ENCODE measurements around the gene MALRD1. TPM values are rescaled to one million over a fixed set of nuclear protein-coding genes. Genes with fewer than 3 reads are reported as not detected.

The MALRD1 gene
- total RNA-seq, 1 donor from 2014 or later = 1.5 TPM

DNA sequence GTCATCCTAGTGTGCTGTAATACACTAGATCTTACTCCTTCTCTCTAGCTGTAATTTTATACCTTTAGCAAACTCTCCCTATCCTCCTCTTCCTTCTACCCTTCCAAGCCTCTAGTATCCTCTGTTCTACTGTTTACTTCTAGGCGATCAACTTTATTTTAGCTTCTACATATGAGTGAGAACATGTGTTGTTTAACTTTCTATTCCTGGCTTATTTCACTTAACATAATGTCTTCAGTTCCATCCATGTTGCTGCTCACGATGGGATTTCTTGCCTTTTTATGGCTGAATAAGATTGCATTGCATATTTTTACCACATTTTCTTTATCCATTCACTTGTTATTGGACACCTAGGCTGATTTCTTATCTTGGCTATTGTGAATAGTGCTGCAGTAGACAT is 318.6 kb downstream of the MALRD1 start:
- H3K4me1 Mint-ChIP-seq (ENCODE audit: low read depth) = no peaks in the 10 kb centered on the region
- DNase-seq (ENCODE audit: low spot score, unreplicated experiment) = no peak
- H3K9me3 Mint-ChIP-seq (ENCODE audit: low read depth) = peaks cover 5% of the 10 kb centered on the region
- H3K27ac Mint-ChIP-seq = no peak overlapping the region
- no peaks in the 10 kb centered on the region for H3K27me3 Mint-ChIP-seq
- H3K36me3 Mint-ChIP-seq (ENCODE audit: insufficient read depth) = no peaks in the 10 kb centered on the region
- no peak overlapping the region for H3K4me3 Mint-ChIP-seq (ENCODE audit: low read depth)
- TF ChIP-seq, protein P1, sequence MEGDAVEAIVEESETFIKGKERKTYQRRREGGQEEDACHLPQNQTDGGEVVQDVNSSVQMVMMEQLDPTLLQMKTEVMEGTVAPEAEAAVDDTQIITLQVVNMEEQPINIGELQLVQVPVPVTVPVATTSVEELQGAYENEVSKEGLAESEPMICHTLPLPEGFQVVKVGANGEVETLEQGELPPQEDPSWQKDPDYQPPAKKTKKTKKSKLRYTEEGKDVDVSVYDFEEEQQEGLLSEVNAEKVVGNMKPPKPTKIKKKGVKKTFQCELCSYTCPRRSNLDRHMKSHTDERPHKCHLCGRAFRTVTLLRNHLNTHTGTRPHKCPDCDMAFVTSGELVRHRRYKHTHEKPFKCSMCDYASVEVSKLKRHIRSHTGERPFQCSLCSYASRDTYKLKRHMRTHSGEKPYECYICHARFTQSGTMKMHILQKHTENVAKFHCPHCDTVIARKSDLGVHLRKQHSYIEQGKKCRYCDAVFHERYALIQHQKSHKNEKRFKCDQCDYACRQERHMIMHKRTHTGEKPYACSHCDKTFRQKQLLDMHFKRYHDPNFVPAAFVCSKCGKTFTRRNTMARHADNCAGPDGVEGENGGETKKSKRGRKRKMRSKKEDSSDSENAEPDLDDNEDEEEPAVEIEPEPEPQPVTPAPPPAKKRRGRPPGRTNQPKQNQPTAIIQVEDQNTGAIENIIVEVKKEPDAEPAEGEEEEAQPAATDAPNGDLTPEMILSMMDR (IDR thresholded peaks at IDR 0.05; ENCODE audit: unreplicated experiment) = no peak

DNA sequence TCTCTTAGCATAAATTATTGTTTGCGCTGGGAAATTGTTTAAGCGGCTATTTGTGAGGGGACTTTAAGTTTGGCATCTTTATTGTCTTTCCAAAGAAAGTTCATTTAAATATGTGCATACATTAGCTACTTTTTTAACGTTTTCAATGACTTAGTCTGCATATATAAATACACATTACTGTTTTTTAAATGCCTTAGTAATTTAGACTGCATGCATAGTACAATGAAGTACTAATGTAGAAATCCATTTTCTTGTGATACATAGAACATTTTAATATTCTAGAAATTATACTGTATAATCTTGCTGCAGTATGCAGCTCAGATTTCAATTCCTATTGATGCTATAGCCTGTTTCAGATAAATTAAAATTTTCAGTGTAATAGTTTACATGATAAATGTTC is 325.4 kb downstream of the MALRD1 start:
- no peak overlapping the region for H3K27ac Mint-ChIP-seq
- TF ChIP-seq, protein P1 (IDR thresholded peaks at IDR 0.05; ENCODE audit: unreplicated experiment) = no peak
- no peaks in the 10 kb centered on the region for H3K36me3 Mint-ChIP-seq (ENCODE audit: insufficient read depth)
- no peak overlapping the region for H3K4me3 Mint-ChIP-seq (ENCODE audit: low read depth)
- no peak for DNase-seq (ENCODE audit: low spot score, unreplicated experiment)
- H3K27me3 Mint-ChIP-seq = no peaks in the 10 kb centered on the region
- no peaks in the 10 kb centered on the region for H3K4me1 Mint-ChIP-seq (ENCODE audit: low read depth)
- H3K9me3 Mint-ChIP-seq (ENCODE audit: low read depth) = no peaks in the 10 kb centered on the region

DNA sequence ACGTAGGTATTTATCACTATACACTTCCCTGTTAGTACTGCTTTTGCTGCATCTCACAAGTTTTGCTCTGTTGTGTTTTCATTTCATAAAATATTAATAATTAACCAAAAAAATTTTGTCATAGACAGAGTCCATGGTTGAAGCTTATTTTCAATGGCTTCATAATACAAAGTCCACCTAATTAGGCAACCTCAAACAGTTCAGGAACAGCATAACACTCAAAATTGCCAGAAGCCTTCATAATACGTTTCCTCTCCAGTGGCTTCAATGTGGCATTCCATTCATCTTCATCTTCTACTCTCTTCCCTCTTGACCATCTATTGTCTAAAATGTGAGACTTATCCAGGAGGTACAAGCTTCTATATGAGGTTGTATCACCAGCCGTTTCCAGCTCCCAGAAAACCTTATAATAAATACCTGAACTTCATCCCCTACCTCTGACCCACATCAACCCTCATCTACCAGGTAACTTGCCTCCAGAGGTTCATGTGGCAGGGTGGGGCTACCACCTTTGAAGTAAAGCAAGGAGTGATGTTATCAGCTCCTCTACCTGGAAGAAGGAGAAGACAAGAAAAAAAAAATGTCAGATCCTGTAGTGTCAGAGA is 337.3 kb downstream of the MALRD1 start:
- no peaks in the 10 kb centered on the region for H3K27me3 Mint-ChIP-seq

DNA sequence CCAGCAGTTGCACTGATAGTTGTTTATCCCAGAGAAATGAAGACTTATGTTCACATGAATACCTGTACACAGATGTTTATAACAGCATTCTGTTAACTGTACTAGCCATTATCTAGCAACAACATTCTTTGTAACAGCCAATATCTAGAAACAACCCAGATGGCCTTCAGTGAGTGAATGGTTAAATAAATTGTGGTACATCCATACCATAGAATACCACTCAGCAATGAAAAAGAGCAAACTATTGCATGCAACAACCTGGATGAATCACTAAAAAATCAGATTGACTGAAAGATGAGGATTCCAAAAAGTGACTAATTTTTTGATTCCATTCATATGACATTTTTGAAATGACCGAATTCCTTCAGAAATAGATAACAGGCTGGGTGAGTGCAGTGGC is 360.3 kb downstream of the MALRD1 start:
- H3K27me3 Mint-ChIP-seq = no peaks in the 10 kb centered on the region
- TF ChIP-seq, protein P1 (IDR thresholded peaks at IDR 0.05; ENCODE audit: unreplicated experiment) = no peak
- H3K9me3 Mint-ChIP-seq (ENCODE audit: low read depth) = peaks cover 3% of the 10 kb centered on the region
- DNase-seq (ENCODE audit: low spot score, unreplicated experiment) = no peak
- no peak overlapping the region for H3K4me3 Mint-ChIP-seq (ENCODE audit: low read depth)
- H3K27ac Mint-ChIP-seq = no peak overlapping the region
- H3K36me3 Mint-ChIP-seq (ENCODE audit: insufficient read depth) = no peaks in the 10 kb centered on the region
- H3K4me1 Mint-ChIP-seq (ENCODE audit: low read depth) = peaks cover 14% of the 10 kb centered on the region

More for the DNA sequence above, 337.3 kb downstream of the MALRD1 start:
- H3K36me3 Mint-ChIP-seq (ENCODE audit: insufficient read depth) = no peaks in the 10 kb centered on the region
- TF ChIP-seq, protein P1 (IDR thresholded peaks at IDR 0.05; ENCODE audit: unreplicated experiment) = no peak
- DNase-seq (ENCODE audit: low spot score, unreplicated experiment) = no peak
- H3K27ac Mint-ChIP-seq = no peak overlapping the region
- no peaks in the 10 kb centered on the region for H3K4me1 Mint-ChIP-seq (ENCODE audit: low read depth)
- H3K4me3 Mint-ChIP-seq (ENCODE audit: low read depth) = no peak overlapping the region
- peaks cover 12% of the 10 kb centered on the region for H3K9me3 Mint-ChIP-seq (ENCODE audit: low read depth)

DNA sequence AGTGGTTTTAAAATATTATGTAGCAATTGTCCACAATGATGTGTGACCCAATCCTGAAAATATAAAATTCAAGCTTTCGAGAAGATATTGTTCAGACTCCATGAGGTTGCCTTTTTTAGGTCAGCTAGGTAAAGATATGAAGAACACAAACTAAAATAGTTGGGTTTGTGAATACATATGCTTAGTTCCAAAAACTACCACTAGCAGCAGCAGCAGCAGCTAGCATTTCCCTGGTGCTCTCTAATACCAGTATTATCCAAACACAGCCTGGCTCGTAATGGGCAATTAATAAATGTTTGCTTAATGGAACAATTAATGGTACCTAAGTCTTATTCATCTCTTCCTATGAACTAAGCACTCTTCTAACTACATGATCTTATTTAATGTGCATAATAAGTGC is 362.5 kb downstream of the MALRD1 start:
- Mint-ChIP-seq H3K27me3 (no peaks in the 10 kb centered on the region), H3K9me3 (ENCODE audit: low read depth) (peaks cover 3% of the 10 kb centered on the region), H3K36me3 (ENCODE audit: insufficient read depth) (no peaks in the 10 kb centered on the region), H3K4me1 (ENCODE audit: low read depth) (peaks cover 6% of the 10 kb centered on the region), H3K4me3 (ENCODE audit: low read depth) (no peak overlapping the region), H3K27ac (no peak overlapping the region)
- no peak for DNase-seq (ENCODE audit: low spot score, unreplicated experiment)
- TF ChIP-seq, protein P1 (IDR thresholded peaks at IDR 0.05; ENCODE audit: unreplicated experiment) = peak; percentile 19

Measured in progenitor cell of endocrine pancreas (in vitro differentiated cells).